ENCODE results near the gene IGFL1. TPM values are rescaled to one million over a fixed set of nuclear protein-coding genes. Genes with fewer than 3 reads are reported as not detected.
"Not testable (repeated sequence)": the region's sequence is repeated elsewhere in the genome, so short reads cannot be mapped to it uniquely, and the experiment has no call there.

The IGFL1 gene
- total RNA-seq: 1 to 10 TPM in 1 of 4 donors, not detected in 3; 1.2 TPM

DNA sequence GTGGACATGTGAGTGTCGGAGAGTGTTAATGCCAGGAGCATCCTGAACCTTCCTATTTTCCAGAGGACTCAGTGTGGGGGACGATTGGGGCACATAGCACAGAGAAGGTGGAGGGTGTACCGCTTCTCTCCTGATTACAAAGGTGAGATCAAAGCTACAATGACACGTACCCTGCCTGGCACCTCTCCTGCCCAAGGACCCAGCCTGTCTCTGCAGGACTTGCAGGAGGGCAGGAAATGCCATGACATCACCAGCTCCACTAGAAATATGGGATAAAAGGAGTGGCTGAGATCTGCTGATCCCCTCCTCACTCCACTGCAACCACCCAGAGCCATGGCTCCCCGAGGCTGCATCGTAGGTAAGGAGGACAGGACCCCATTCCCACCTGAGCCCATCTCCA is at the start of gene IGFL1:
IGFL1 (plus strand) TSS at position 301 of the 400 bp plus-strand sequence; CDS start at position 334, 33 bp downstream.
- ATAC-seq: no peak
- TF ChIP-seq EP300 (IDR thresholded peaks at IDR 0.05) (no peak), POLR2A (IDR thresholded peaks at IDR 0.05) (no peak), POLR2AphosphoS5 (IDR thresholded peaks at IDR 0.05) (no peak), CTCF (IDR thresholded peaks at IDR 0.05) (no peak)
- peaks cover 78% of the 10 kb centered on the region for H3K27me3 ChIP-seq

GRCh38 chr19:46180701-46181387 is 48.7 kb upstream of the IGFL1 start:
- WGBS, 2 donors (ENCODE audit: low coverage in 1 of 2): 62 to 74% methylated on average over 3 to 5 of the region's 5 CpGs
- no peak for ATAC-seq
- H3K4me3 ChIP-seq: no peak overlapping the region
- H3K27me3 ChIP-seq: peaks cover 34% of the 10 kb centered on the region
- H3K4me1 ChIP-seq: no peaks in the 10 kb centered on the region
- H3K27ac ChIP-seq: no peak overlapping the region
- H3K9me3 ChIP-seq: no peaks in the 10 kb centered on the region
- no peak for TF ChIP-seq CTCF (IDR thresholded peaks at IDR 0.05)
- no peak for TF ChIP-seq POLR2AphosphoS5 (IDR thresholded peaks at IDR 0.05)
- TF ChIP-seq POLR2A (IDR thresholded peaks at IDR 0.05): no peak
- no peak for TF ChIP-seq EP300 (IDR thresholded peaks at IDR 0.05)
- no peaks in the 10 kb centered on the region for H3K36me3 ChIP-seq

More for the DNA sequence above, at the start of gene IGFL1:
- Histone ChIP-seq H3K27ac (no peak within 1 kb of the TSS), H3K4me1 (no peaks in the 10 kb centered on the region), H3K4me3 (no peak within 1 kb of the TSS), H3K9me3 (no peaks in the 10 kb centered on the region), H3K36me3 (no peaks in the 10 kb centered on the region)
- WGBS, 2 donors (ENCODE audit: low coverage in 1 of 2): 82% methylated on average over 3 of the region's 6 CpGs; no CpG with 5 or more reads in 1 of the 2 donors

GRCh38 chr19:46181388-46181779 is 48.2 kb upstream of the IGFL1 start:
- Histone ChIP-seq H3K9me3 (no peaks in the 10 kb centered on the region), H3K4me1 (no peaks in the 10 kb centered on the region), H3K4me3 (no peak overlapping the region), H3K36me3 (no peaks in the 10 kb centered on the region), H3K27me3 (peaks cover 36% of the 10 kb centered on the region), H3K27ac (no peak overlapping the region)
- TF ChIP-seq EP300 (IDR thresholded peaks at IDR 0.05): no peak
- 50 to 77% methylated on average over 2 to 3 of the region's 6 CpGs for WGBS, 2 donors (ENCODE audit: low coverage in 1 of 2)
- no peak for ATAC-seq

GRCh38 chr19:46182476-46182875 is 47.1 kb upstream of the IGFL1 start:
- no peaks in the 10 kb centered on the region for H3K9me3 ChIP-seq
- no peak overlapping the region for H3K27ac ChIP-seq
- TF ChIP-seq EP300 (IDR thresholded peaks at IDR 0.05) (no peak), CTCF (IDR thresholded peaks at IDR 0.05) (no peak), POLR2A (IDR thresholded peaks at IDR 0.05) (no peak), POLR2AphosphoS5 (IDR thresholded peaks at IDR 0.05) (no peak)
- no peaks in the 10 kb centered on the region for H3K4me1 ChIP-seq
- no peaks in the 10 kb centered on the region for H3K36me3 ChIP-seq
- 77 to 88% methylated on average over 6 to 8 of the region's 8 CpGs for WGBS, 2 donors (ENCODE audit: low coverage in 1 of 2)
- ATAC-seq: no peak
- no peak overlapping the region for H3K4me3 ChIP-seq
- peaks cover 25% of the 10 kb centered on the region for H3K27me3 ChIP-seq

GRCh38 chr19:46184775-46185710 is 44.5 kb upstream of the IGFL1 start:
- WGBS, 2 donors (ENCODE audit: low coverage in 1 of 2): 69 to 82% methylated on average over 4 to 6 of the region's 6 CpGs

More at GRCh38 chr19:46184775-46185710, 44.5 kb upstream of the IGFL1 start:
- not testable (repeated sequence) for ATAC-seq, H3K4me3 ChIP-seq, H3K9me3 ChIP-seq, H3K36me3 ChIP-seq, H3K27ac ChIP-seq, H3K4me1 ChIP-seq
- peaks cover 30% of the 10 kb centered on the region for H3K27me3 ChIP-seq

Data from gastroesophageal sphincter (tissue), 4 donors.